Neural crest cell (in vitro differentiated cells): Measurements from ENCODE around the gene NOSIP. TPM values are rescaled to one million over a fixed set of nuclear protein-coding genes. Genes with fewer than 3 reads are reported as not detected.

ENCODE experiments used
- DNase-seq: peaks from one replicate; pipeline ENCODE4 v3.0.0; 2021; ENCODE audit warnings: low read depth, mixed read lengths, low spot score
- H3K27ac Mint-ChIP-seq: one replicate; pipeline ENCODE4 v1.8.0; 2021; ENCODE audit warnings: mild to moderate bottlenecking, mixed read lengths; ENCODE audit not compliant: unreplicated experiment
- H3K27me3 Mint-ChIP-seq: 2 replicates; pipeline ENCODE4 v1.8.0; 2021; ENCODE audit warnings: low read depth, mild to moderate bottlenecking, mixed read lengths
- H3K36me3 Mint-ChIP-seq: 2 replicates; pipeline ENCODE4 v1.8.0; 2021; ENCODE audit warnings: low read depth, mild to moderate bottlenecking, mixed read lengths
- H3K4me1 Mint-ChIP-seq: 2 replicates; pipeline ENCODE4 v1.8.0; 2021; ENCODE audit warnings: mixed read lengths
- H3K4me3 Mint-ChIP-seq: one replicate; pipeline ENCODE4 v1.8.0; 2021; ENCODE audit warnings: mild to moderate bottlenecking, mixed read lengths
- H3K9me3 Mint-ChIP-seq: 2 replicates; pipeline ENCODE4 v1.8.0; 2021; ENCODE audit warnings: mixed read lengths
- CTCF ChIP-seq: fragments of 200-600 bp; sonication (generic); conservative IDR thresholded peaks from 2 replicates; pipeline ENCODE4 v1.5.0; 2021; ENCODE audit warnings: antibody characterized with exemption, mild to moderate bottlenecking
- total RNA-seq: library from RNA; stranded (reverse); gene quantifications from 2 replicates; pipeline ENCODE4 v1.2.1, GENCODE V29; 2021

The NOSIP gene
- total RNA-seq, 1 donor from 2014 or later, result 74.1 TPM

GRCh38 chr19:49597703-49597974 lies 17.3 kb upstream of the NOSIP start:
- DNase-seq, result no peak
- Mint-ChIP-seq H3K9me3 (no peaks in the 10 kb centered on the region), H3K36me3 (peaks cover 15% of the 10 kb centered on the region), H3K4me3 (no peak overlapping the region), H3K27me3 (peaks cover 2% of the 10 kb centered on the region), H3K4me1 (peaks cover 16% of the 10 kb centered on the region), H3K27ac (no peak overlapping the region)
- TF ChIP-seq CTCF, result no peak

GRCh38 chr19:49596954-49597702 lies 16.8 kb upstream of the NOSIP start:
- H3K4me1 Mint-ChIP-seq, result peaks cover 21% of the 10 kb centered on the region
- peaks cover 14% of the 10 kb centered on the region for H3K36me3 Mint-ChIP-seq

GRCh38 chr19:49596407-49596806 lies 16.1 kb upstream of the NOSIP start:
- Mint-ChIP-seq H3K9me3 (no peaks in the 10 kb centered on the region), H3K27ac (no peak overlapping the region), H3K4me1 (peaks cover 22% of the 10 kb centered on the region), H3K36me3 (peaks cover 12% of the 10 kb centered on the region), H3K27me3 (peaks cover 2% of the 10 kb centered on the region), H3K4me3 (no peak overlapping the region)
- no peak for DNase-seq
- TF ChIP-seq CTCF, result no peak

More at GRCh38 chr19:49596954-49597702, 16.8 kb upstream of the NOSIP start:
- Mint-ChIP-seq H3K4me3 (no peak overlapping the region), H3K9me3 (no peaks in the 10 kb centered on the region), H3K27me3 (peaks cover 2% of the 10 kb centered on the region), H3K27ac (no peak overlapping the region)
- no peak for TF ChIP-seq CTCF
- DNase-seq, result no peak

- Mint-ChIP-seq H3K27ac (no peak overlapping the region), H3K9me3 (no peaks in the 10 kb centered on the region), H3K4me1 (peaks cover 22% of the 10 kb centered on the region), H3K27me3 (peaks cover 2% of the 10 kb centered on the region), H3K36me3 (peaks cover 9% of the 10 kb centered on the region), H3K4me3 (no peak overlapping the region)
- TF ChIP-seq CTCF, result no peak
- DNase-seq, result no peak
Measured at GRCh38 chr19:49595819-49596404, 15.6 kb upstream of the NOSIP start.

- Mint-ChIP-seq H3K4me3 (no peak overlapping the region), H3K9me3 (no peaks in the 10 kb centered on the region), H3K27me3 (peaks cover 2% of the 10 kb centered on the region), H3K4me1 (peaks cover 23% of the 10 kb centered on the region), H3K36me3 (peaks cover 7% of the 10 kb centered on the region), H3K27ac (no peak overlapping the region)
- no peak for DNase-seq
- no peak for TF ChIP-seq CTCF
Measured at GRCh38 chr19:49594993-49595818, 14.8 kb upstream of the NOSIP start.
